GM21515 (cell line): ENCODE data around the gene C1S.
"Not testable (repeated sequence)": the region's sequence is repeated elsewhere in the genome, so short reads cannot be mapped to it uniquely, and the experiment has no call there.

Experiments used
- ATAC-seq: cut with Tn5 transposase; IDR thresholded peaks from one replicate; pipeline ENCODE4 v1.9.1; 2021; ENCODE audit not compliant: unreplicated experiment

The C1S gene

GRCh38 chr12:7060353-7060954 is at the start of gene C1S:
Gene C1S (plus strand): TSS chr12:7060718. CDS start chr12:7061913, 1,195 bp downstream.
- no peak for ATAC-seq

GRCh38 chr12:7011398-7011797 is 49.1 kb upstream of the C1S start:
- not testable (repeated sequence) for ATAC-seq

GRCh38 chr12:7012024-7012607 is 48.4 kb upstream of the C1S start:
- no peak for ATAC-seq

- no peak for ATAC-seq
Observed at GRCh38 chr12:7013101-7013500, 47.4 kb upstream of the C1S start.

GRCh38 chr12:7015555-7016370 is 44.8 kb upstream of the C1S start:
- no peak for ATAC-seq

GRCh38 chr12:7016958-7017571 is 43.5 kb upstream of the C1S start:
- no peak for ATAC-seq

- ATAC-seq = peak; percentile 27
Observed at GRCh38 chr12:7017870-7018349, 42.6 kb upstream of the C1S start.

GRCh38 chr12:7018350-7019042 is 42.0 kb upstream of the C1S start, which contains the start of gene LPCAT3:
Gene LPCAT3 (minus strand): TSS chr12:7018476. CDS start chr12:7018424, 52 bp downstream.
- peak; percentile 94 for ATAC-seq

GRCh38 chr12:7019043-7019569 is 41.4 kb upstream of the C1S start:
- no peak for ATAC-seq

GRCh38 chr12:7021956-7022355 is 38.6 kb upstream of the C1S start:
- no peak for ATAC-seq

GRCh38 chr12:7023114-7023513 is 37.4 kb upstream of the C1S start:
- ATAC-seq = no peak

- ATAC-seq = no peak
Observed at GRCh38 chr12:7026854-7027253, 33.7 kb upstream of the C1S start.

GRCh38 chr12:7031306-7031705 is 29.2 kb upstream of the C1S start:
- no peak for ATAC-seq

GRCh38 chr12:7032990-7033389 is 27.5 kb upstream of the C1S start:
- ATAC-seq = no peak

GRCh38 chr12:7034464-7034863 is 26.1 kb upstream of the C1S start:
- no peak for ATAC-seq

- no peak for ATAC-seq
Observed at GRCh38 chr12:7035463-7035862, 25.1 kb upstream of the C1S start.

GRCh38 chr12:7037411-7037810 is 23.1 kb upstream of the C1S start:
- ATAC-seq = not testable (repeated sequence)

GRCh38 chr12:7038591-7038990 is 21.9 kb upstream of the C1S start:
- no peak for ATAC-seq

- ATAC-seq = no peak
Observed at GRCh38 chr12:7039403-7039802, 21.1 kb upstream of the C1S start.

- ATAC-seq = no peak
Observed at GRCh38 chr12:7042842-7043241, 17.7 kb upstream of the C1S start.

GRCh38 chr12:7045913-7046312 is 14.6 kb upstream of the C1S start:
- no peak for ATAC-seq
